HEK293 (cell line): ENCODE results near the gene TPR.

Source experiments
- CTCF ChIP-seq: fragments of 450-650 bp; formaldehyde crosslinking; IDR thresholded peaks from 2 replicates; pipeline ENCODE4 v1.5.1; 2016; ENCODE audit warnings: missing biosample characterization, missing genetic modification characterization
- KLF10 ChIP-seq: fragments of 450-650 bp; IDR thresholded peaks from 2 replicates; pipeline ENCODE4 v1.5.1; 2018; ENCODE audit warnings: missing biosample characterization, mild to moderate bottlenecking, missing genetic modification characterization
- SP2 ChIP-seq: fragments of 450-650 bp; formaldehyde crosslinking; IDR thresholded peaks from 2 replicates; pipeline ENCODE4 v1.5.1; 2016; ENCODE audit warnings: missing biosample characterization, missing genetic modification characterization
- YY1 ChIP-seq: fragments of 450-650 bp; formaldehyde crosslinking; IDR thresholded peaks from 2 replicates; pipeline ENCODE4 v1.5.1; 2018; ENCODE audit warnings: missing biosample characterization, missing genetic modification characterization
- ZBTB21 ChIP-seq: fragments of 450-650 bp; formaldehyde crosslinking; IDR thresholded peaks from 2 replicates; pipeline ENCODE4 v1.5.1; 2017; ENCODE audit warnings: missing biosample characterization, missing genetic modification characterization
- ZBTB7A ChIP-seq: fragments of 450-650 bp; formaldehyde crosslinking; IDR thresholded peaks from 2 replicates; pipeline ENCODE4 v1.5.1; 2016; ENCODE audit warnings: low read depth, missing biosample characterization, missing genetic modification characterization
- ZNF121 ChIP-seq: fragments of 450-650 bp; formaldehyde crosslinking; IDR thresholded peaks from 2 replicates; pipeline ENCODE4 v1.5.1; 2016; ENCODE audit warnings: missing biosample characterization, missing genetic modification characterization
- ZNF175 ChIP-seq: fragments of 450-650 bp; formaldehyde crosslinking; IDR thresholded peaks from 2 replicates; pipeline ENCODE4 v1.5.1; 2016; ENCODE audit warnings: missing biosample characterization, missing genetic modification characterization
- ZNF302 ChIP-seq: fragments of 450-650 bp; formaldehyde crosslinking; IDR thresholded peaks from 2 replicates; pipeline ENCODE4 v1.5.1; 2016; ENCODE audit warnings: missing biosample characterization, missing genetic modification characterization, low read depth
- ZNF324 ChIP-seq: fragments of 450-650 bp; formaldehyde crosslinking; IDR thresholded peaks from 2 replicates; pipeline ENCODE4 v1.5.1; 2016; ENCODE audit warnings: missing biosample characterization, missing genetic modification characterization
- ZNF473 ChIP-seq: fragments of 450-650 bp; formaldehyde crosslinking; IDR thresholded peaks from 2 replicates; pipeline ENCODE4 v1.5.1; 2017; ENCODE audit warnings: missing biosample characterization, missing genetic modification characterization
- ZNF707 ChIP-seq: fragments of 450-650 bp; formaldehyde crosslinking; IDR thresholded peaks from 2 replicates; pipeline ENCODE4 v1.5.1; 2016; ENCODE audit warnings: missing biosample characterization, missing genetic modification characterization
- ZNF792 ChIP-seq: fragments of 450-650 bp; formaldehyde crosslinking; IDR thresholded peaks from 2 replicates; pipeline ENCODE4 v1.5.1; 2016; ENCODE audit warnings: missing biosample characterization, missing genetic modification characterization
- TF ChIP-seq, protein P1 (sequence below): fragments of 450-650 bp; formaldehyde crosslinking; IDR thresholded peaks from 2 replicates; pipeline ENCODE4 v1.5.1; 2016; ENCODE audit warnings: missing biosample characterization, missing genetic modification characterization

DNA sequence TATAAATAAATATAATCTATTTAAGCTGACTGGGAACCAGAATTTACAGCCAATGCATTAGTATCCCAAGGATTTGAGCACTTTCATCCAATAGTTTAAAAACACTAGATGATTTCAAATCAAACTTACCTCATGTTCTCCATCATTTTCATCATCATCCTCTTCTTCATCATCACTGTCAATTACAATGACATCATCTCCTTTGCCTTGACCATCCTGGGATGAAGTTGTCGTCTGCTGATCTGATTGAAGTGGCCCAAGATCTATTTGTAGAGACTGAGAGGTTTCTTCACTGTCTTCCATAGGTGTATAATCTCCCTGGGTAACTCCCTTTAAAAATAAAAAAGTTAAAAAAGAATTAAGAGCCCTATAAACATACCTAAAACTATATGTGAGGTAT is 47.7 kb downstream of the TPR start:
- TF ChIP-seq CTCF (tag by site-specific recombination) (no peak), ZNF175 (tag by site-specific recombination) (no peak), ZBTB7A (tag by site-specific recombination) (no peak), YY1 (no peak), ZNF324 (tag by site-specific recombination) (no peak), ZNF792 (tag by site-specific recombination) (no peak), ZBTB21 (tag by site-specific recombination) (no peak), ZNF302 (tag by site-specific recombination) (no peak), ZNF121 (tag by site-specific recombination) (no peak), ZNF707 (tag by site-specific recombination) (no peak), KLF10 (tag by site-specific recombination) (no peak), SP2 (tag by site-specific recombination) (no peak), ZNF473 (tag by site-specific recombination) (no peak)
- TF ChIP-seq, protein P1, sequence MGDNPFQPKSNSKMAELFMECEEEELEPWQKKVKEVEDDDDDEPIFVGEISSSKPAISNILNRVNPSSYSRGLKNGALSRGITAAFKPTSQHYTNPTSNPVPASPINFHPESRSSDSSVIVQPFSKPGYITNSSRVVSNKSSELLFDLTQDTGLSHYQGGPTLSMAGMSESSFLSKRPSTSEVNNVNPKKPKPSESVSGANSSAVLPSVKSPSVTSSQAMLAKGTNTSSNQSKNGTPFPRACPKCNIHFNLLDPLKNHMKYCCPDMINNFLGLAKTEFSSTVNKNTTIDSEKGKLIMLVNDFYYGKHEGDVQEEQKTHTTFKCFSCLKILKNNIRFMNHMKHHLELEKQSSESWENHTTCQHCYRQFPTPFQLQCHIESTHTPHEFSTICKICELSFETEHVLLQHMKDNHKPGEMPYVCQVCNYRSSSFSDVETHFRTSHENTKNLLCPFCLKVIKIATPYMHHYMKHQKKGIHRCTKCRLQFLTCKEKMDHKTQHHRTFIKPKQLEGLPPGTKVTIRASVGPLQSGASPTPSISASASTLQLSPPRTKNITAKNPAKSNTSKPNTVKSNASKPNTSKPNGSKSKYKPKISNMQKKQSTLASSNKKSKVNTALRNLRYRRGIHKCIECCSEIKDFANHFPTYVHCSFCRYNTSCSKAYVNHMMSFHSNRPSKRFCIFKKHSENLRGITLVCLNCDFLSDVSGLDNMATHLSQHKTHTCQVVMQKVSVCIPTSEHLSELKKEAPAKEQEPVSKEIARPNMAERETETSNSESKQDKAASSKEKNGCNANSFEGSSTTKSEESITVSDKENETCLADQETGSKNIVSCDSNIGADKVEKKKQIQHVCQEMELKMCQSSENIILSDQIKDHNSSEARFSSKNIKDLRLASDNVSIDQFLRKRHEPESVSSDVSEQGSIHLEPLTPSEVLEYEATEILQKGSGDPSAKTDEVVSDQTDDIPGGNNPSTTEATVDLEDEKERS: no peak
